H1 (cell line): ENCODE results near the gene LRP5. TPM values are rescaled to one million over a fixed set of nuclear protein-coding genes. Genes with fewer than 3 reads are reported as not detected.
A peak's percentile ranks its signal among the peaks of the same experiment; 100 is the strongest.

Experiments used
- CTCF ChIA-PET: fragments of 300-600 bp; sonication (Branson Sonifier 250); formaldehyde crosslinking; loops from one replicate; lab custom pipeline; 2021; ENCODE audit not compliant: partially characterized antibody; lab: Charles Lee
- POLR2A ChIA-PET: fragments of 300-600 bp; sonication (Branson Sonifier 250); formaldehyde crosslinking; loops from one replicate; lab custom pipeline; 2021; ENCODE audit warnings: inconsistent platforms; ENCODE audit not compliant: partially characterized antibody; lab: Charles Lee
- DNase-seq, 2 experiments: peaks; one replicate each; pipeline versions ENCODE4 v3.0.0 to v3.0.0-alpha.2; 2010 to 2022; ENCODE audit warnings: low spot score in 2 of 2, low read depth in 1 of 2, mixed read lengths in 1 of 2
- FAIRE-seq: peaks from 2 replicates; lab custom pipeline; 2011; peaks lifted over from hg19 to GRCh38; lab: Jason Lieb, UNC
- H2AFZ ChIP-seq: 2 replicates; pipeline ENCODE4 v1.8.1; 2012; ENCODE audit warnings: low read length, inconsistent platforms
- H2AK5ac ChIP-seq: 2 replicates; pipeline ENCODE4 v1.6.1; 2013; ENCODE audit warnings: low read depth, low read length
- H2BK120ac ChIP-seq: replicated peaks from 2 replicates; pipeline ENCODE3; 2013; ENCODE audit warnings: low read depth, low read length, inconsistent platforms
- H2BK12ac ChIP-seq: 2 replicates; pipeline ENCODE4 v1.6.1; 2013; ENCODE audit warnings: low read depth, low read length
- H2BK15ac ChIP-seq: 2 replicates; pipeline ENCODE4 v1.6.1; 2013; ENCODE audit warnings: low read length
- H2BK20ac ChIP-seq: 2 replicates; pipeline ENCODE4 v1.6.1; 2013; ENCODE audit warnings: low read length
- H2BK5ac ChIP-seq: 2 replicates; pipeline ENCODE4 v1.6.1; 2013; ENCODE audit warnings: low read depth, low read length
- H3K14ac ChIP-seq: 2 replicates; pipeline ENCODE4 v1.6.1; 2013; ENCODE audit warnings: inconsistent platforms; ENCODE audit not compliant: insufficient read length
- H3K18ac ChIP-seq: 2 replicates; pipeline ENCODE4 v1.6.1; 2013; ENCODE audit warnings: low read length; ENCODE audit errors: extremely low read depth
- H3K23ac ChIP-seq: 2 replicates; pipeline ENCODE4 v1.6.1; 2013; ENCODE audit warnings: inconsistent platforms; ENCODE audit not compliant: insufficient read length
- H3K23me2 ChIP-seq: 2 replicates; pipeline ENCODE4 v1.6.1; 2013; ENCODE audit warnings: low read depth, low read length
- H3K27ac ChIP-seq: 2 replicates; pipeline ENCODE4 v1.6.1; 2011; ENCODE audit warnings: low read depth, low read length, inconsistent platforms
- H3K27me3 ChIP-seq, 4 experiments: replicated peaks in 1 of 4; 1 replicate in 1 of 4; 2 replicates in 3 of 4; pipeline versions ENCODE4 v1.6.1 to v1.8.1; 2011 to 2013; ENCODE audit warnings: low read length in 3 of 4, mild to moderate bottlenecking in 3 of 4, inconsistent platforms in 2 of 4, mixed read lengths in 2 of 4, moderate library complexity in 1 of 4; ENCODE audit not compliant: control insufficient read depth in 3 of 4, insufficient read depth in 3 of 4; ENCODE audit errors: extremely low read depth in 1 of 4
- H3K36me3 ChIP-seq, 4 experiments: 2 replicates each; pipeline versions ENCODE4 v1.6.1 to v1.8.1; 2011 to 2013; ENCODE audit warnings: mild to moderate bottlenecking in 4 of 4, low read length in 3 of 4, moderate library complexity in 2 of 4, control low read depth in 1 of 4, inconsistent platforms in 1 of 4; ENCODE audit not compliant: insufficient read depth in 4 of 4, control insufficient read depth in 2 of 4
- H3K4ac ChIP-seq: replicated peaks from 2 replicates; pipeline ENCODE3; 2013; ENCODE audit warnings: low read length, low read depth, mixed read lengths, inconsistent platforms; ENCODE audit not compliant: insufficient read length
- H3K4me1 ChIP-seq, 4 experiments: replicated peaks in 1 of 4; 1 replicate in 1 of 4; 2 replicates in 3 of 4; pipeline versions ENCODE4 v1.6.1 to v1.8.1; 2011 to 2013; ENCODE audit warnings: low read length in 3 of 4, inconsistent platforms in 2 of 4, mixed read lengths in 1 of 4; ENCODE audit not compliant: insufficient read depth in 4 of 4, control insufficient read depth in 3 of 4
- H3K4me2 ChIP-seq, 2 experiments: 2 replicates each; pipeline versions ENCODE4 v1.6.1 to v1.8.1; 2011 to 2013; ENCODE audit warnings: low read depth in 2 of 2, low read length in 2 of 2, control low read depth in 1 of 2, inconsistent platforms in 1 of 2, mild to moderate bottlenecking in 1 of 2; ENCODE audit not compliant: insufficient read depth in 1 of 2
- H3K4me3 ChIP-seq, 4 experiments: fragments of 200-600, 300-600 bp in 1 of 4; sonication (generic), shearing (Covaris generic), sonication (Bioruptor Twin) in 1 of 4; 2 replicates each; pipeline versions ENCODE4 v1.5.1 to v1.8.1; 2011 to 2016; ENCODE audit warnings: low read length in 4 of 4, low read depth in 3 of 4, control low read depth in 2 of 4, inconsistent platforms in 2 of 4, mild to moderate bottlenecking in 2 of 4, mixed read lengths in 1 of 4, moderate library complexity in 1 of 4; ENCODE audit not compliant: insufficient read depth in 2 of 4; ENCODE audit errors: extremely low read depth in 1 of 4
- H3K56ac ChIP-seq: replicated peaks from 2 replicates; pipeline ENCODE3; 2013; ENCODE audit warnings: low read depth, mild to moderate bottlenecking, mixed read lengths, low read length, inconsistent platforms; ENCODE audit not compliant: insufficient read length
- H3K79me1 ChIP-seq: 2 replicates; pipeline ENCODE4 v1.6.1; 2013; ENCODE audit warnings: low read depth, low read length, control low read depth
- H3K79me2 ChIP-seq, 2 experiments: 2 replicates each; pipeline versions ENCODE4 v1.6.1 to v1.8.1; 2012 to 2013; ENCODE audit warnings: low read length in 2 of 2, mild to moderate bottlenecking in 2 of 2, inconsistent platforms in 1 of 2; ENCODE audit not compliant: insufficient read depth in 2 of 2, control insufficient read depth in 1 of 2
- H3K9ac ChIP-seq, 4 experiments: replicated peaks in 1 of 4; 1 replicate in 1 of 4; 2 replicates in 3 of 4; pipeline versions ENCODE4 v1.6.1 to v1.8.1; 2011 to 2013; ENCODE audit warnings: low read depth in 3 of 4, low read length in 3 of 4, control low read depth in 2 of 4, mild to moderate bottlenecking in 2 of 4, moderate library complexity in 2 of 4, inconsistent platforms in 1 of 4; ENCODE audit errors: extremely low read depth in 1 of 4
- H3K9me3 ChIP-seq, 2 experiments: 2 replicates each; pipeline versions ENCODE4 v1.6.1 to v1.8.1; 2012 to 2013; ENCODE audit warnings: mild to moderate bottlenecking in 2 of 2, moderate library complexity in 2 of 2, control low read depth in 1 of 2, inconsistent platforms in 1 of 2, low read depth in 1 of 2, low read length in 1 of 2, mixed read lengths in 1 of 2; ENCODE audit not compliant: insufficient read depth in 2 of 2
- H4K20me1 ChIP-seq, 2 experiments: replicated peaks in 1 of 2; 2 replicates each; pipeline versions ENCODE3 to v1.8.1; 2011 to 2013; ENCODE audit warnings: inconsistent platforms in 2 of 2, low read length in 2 of 2, mild to moderate bottlenecking in 1 of 2; ENCODE audit not compliant: insufficient read depth in 2 of 2, control insufficient read depth in 1 of 2
- H4K5ac ChIP-seq: 2 replicates; pipeline ENCODE4 v1.6.1; 2013; ENCODE audit warnings: low read length, low read depth, mixed read lengths, inconsistent platforms; ENCODE audit not compliant: insufficient read length
- H4K8ac ChIP-seq: 2 replicates; pipeline ENCODE4 v1.8.0; 2013; ENCODE audit warnings: mild to moderate bottlenecking, moderate library complexity, low read length, inconsistent platforms; ENCODE audit not compliant: insufficient read depth; ENCODE audit errors: extremely low read depth
- H4K91ac ChIP-seq: replicated peaks from 2 replicates; pipeline ENCODE3; 2013; ENCODE audit warnings: low read length, mixed read lengths, inconsistent platforms; ENCODE audit not compliant: insufficient read length
- CTBP2 ChIP-seq: IDR thresholded peaks from 2 replicates; pipeline ENCODE4 v1.7.0; 2011; ENCODE audit warnings: borderline replicate concordance, mild to moderate bottlenecking, moderate library complexity, mixed read lengths, low read length; ENCODE audit not compliant: insufficient read depth, insufficient read length
- WGBS, 2 experiments: shearing (Covaris generic) in 1 of 2; methylation state at CpG; one replicate each; pipeline versions ENCODE4 v1.1.6 to v1.1.7; 2013 to 2015; ENCODE audit warnings: low lambda C conversion rate in 2 of 2, mixed read lengths in 2 of 2, inconsistent platforms in 1 of 2, low coverage in 1 of 2, missing lambda C conversion rate in 1 of 2; ENCODE audit not compliant: insufficient replicate concordance in 2 of 2, insufficient coverage in 1 of 2, insufficient read length in 1 of 2; ENCODE audit errors: extremely low coverage in 1 of 2, missing lambda C conversion rate in 1 of 2; 5-methylcytosine and 5-hydroxymethylcytosine counted together
- polyA plus RNA-seq, 7 experiments: library from polyadenylated mRNA; depleted of rRNA in 3 of 7; stranded (reverse) in 5 of 7; unstranded in 2 of 7; fragments of >200 nt in 5 of 7; fragments of 200-250 nt in 2 of 7; gene quantifications; 1 replicate in 5 of 7; 2 replicates in 1 of 7; 4 replicates in 1 of 7; pipeline versions ENCODE4 v1.2.1 to v1.2.3, GENCODE V29; 2011 to 2013; ENCODE audit warnings: missing spikeins in 2 of 7, mixed read lengths in 2 of 7
- total RNA-seq: library from RNA; stranded (reverse); fragmentation: NEBNext Ultra II Directional; extraction: Animal tissue kit (Norgen Biotek cat#: 25700); gene quantifications from 2 replicates; pipeline ENCODE4 v1.2.1, GENCODE V29; 2021
- TF ChIP-seq, protein P1 (sequence below), 3 experiments: IDR thresholded peaks; 1 replicate in 2 of 3; 2 replicates in 1 of 3; pipeline versions ENCODE4 v1.5.1 to v1.6.1; 2011; ENCODE audit warnings: low read length in 3 of 3, mild to moderate bottlenecking in 3 of 3, inconsistent platforms in 2 of 3, low read depth in 1 of 3, moderate library complexity in 1 of 3; ENCODE audit not compliant: insufficient read depth in 1 of 3; ENCODE audit errors: control extremely low read depth in 1 of 3

The LRP5 gene
- total and polyA plus RNA-seq, 2 of the 8 experiments (the other 6 are each of a cell fraction or from before 2014, with no cell fraction given), result 19.0 to 38.9 TPM

GRCh38 chr11:68351450-68352275 lies 39.3 kb downstream of the LRP5 start:
- H3K9me3 ChIP-seq, result no peaks in the 10 kb centered on the region; a peak in 1 of 4 replicates
- peaks cover 0 to 9% of the 10 kb centered on the region in 2 experiments; a peak in 2 of 4 replicates for H3K79me2 ChIP-seq
- no peak overlapping the region for H3K4me2 ChIP-seq
- H2BK20ac ChIP-seq, result no peak overlapping the region
- H2BK15ac ChIP-seq, result no peak overlapping the region
- CTCF ChIA-PET, result interaction anchor here (0.6 to 2.6 kb wide), 9 partner anchors 9 to 149 kb away, joined by 3 to 9 read pairs (median 4); no protein-coding TSS in a partner anchor
- H4K91ac ChIP-seq, result no peak overlapping the region
- no peak overlapping the region for H3K14ac ChIP-seq
- no peak overlapping the region for H3K18ac ChIP-seq
- peak overlapping the region; percentile 61; the same call in 1 of the 2 replicates for H2AK5ac ChIP-seq
- H3K23me2 ChIP-seq, result peaks cover 6% of the 10 kb centered on the region; the same call in 1 of the 2 replicates
- no peak overlapping the region for H2BK12ac ChIP-seq
- peaks cover 3 to 10% of the 10 kb centered on the region in 2 experiments for H4K20me1 ChIP-seq
- no peak overlapping the region; the same call in 1 of the 2 replicates for H2BK5ac ChIP-seq
- FAIRE-seq, result no peak
- no peak overlapping the region for H3K56ac ChIP-seq
- POLR2A ChIA-PET, result interaction anchor here (1.1 to 1.7 kb wide), 5 partner anchors 9 to 30 kb away, joined by 3 to 4 read pairs (median 3); no protein-coding TSS in a partner anchor
- H3K9ac ChIP-seq, result no peak overlapping the region
- no peak overlapping the region for H4K5ac ChIP-seq
- no peak overlapping the region for H3K23ac ChIP-seq
- no peak overlapping the region for H3K4me3 ChIP-seq
- 94% methylated on average over 28 of the region's 32 CpGs; no CpG with 5 or more reads in 1 of the 2 experiments for WGBS, 2 experiments
- no peak for DNase-seq
- no peak overlapping the region for H3K27ac ChIP-seq
- H3K4ac ChIP-seq, result no peak overlapping the region
- no peak overlapping the region for H2AFZ ChIP-seq
- peaks cover 0 to 4% (median 0%) of the 10 kb centered on the region in 4 experiments; a peak in 1 of 8 replicates for H3K36me3 ChIP-seq
- H4K8ac ChIP-seq, result no peak overlapping the region
- H3K27me3 ChIP-seq, result no peaks in the 10 kb centered on the region
- peaks cover 0 to 13% (median 7%) of the 10 kb centered on the region in 4 experiments; a peak in 6 of 7 replicates for H3K4me1 ChIP-seq
- TF ChIP-seq, protein P1, sequence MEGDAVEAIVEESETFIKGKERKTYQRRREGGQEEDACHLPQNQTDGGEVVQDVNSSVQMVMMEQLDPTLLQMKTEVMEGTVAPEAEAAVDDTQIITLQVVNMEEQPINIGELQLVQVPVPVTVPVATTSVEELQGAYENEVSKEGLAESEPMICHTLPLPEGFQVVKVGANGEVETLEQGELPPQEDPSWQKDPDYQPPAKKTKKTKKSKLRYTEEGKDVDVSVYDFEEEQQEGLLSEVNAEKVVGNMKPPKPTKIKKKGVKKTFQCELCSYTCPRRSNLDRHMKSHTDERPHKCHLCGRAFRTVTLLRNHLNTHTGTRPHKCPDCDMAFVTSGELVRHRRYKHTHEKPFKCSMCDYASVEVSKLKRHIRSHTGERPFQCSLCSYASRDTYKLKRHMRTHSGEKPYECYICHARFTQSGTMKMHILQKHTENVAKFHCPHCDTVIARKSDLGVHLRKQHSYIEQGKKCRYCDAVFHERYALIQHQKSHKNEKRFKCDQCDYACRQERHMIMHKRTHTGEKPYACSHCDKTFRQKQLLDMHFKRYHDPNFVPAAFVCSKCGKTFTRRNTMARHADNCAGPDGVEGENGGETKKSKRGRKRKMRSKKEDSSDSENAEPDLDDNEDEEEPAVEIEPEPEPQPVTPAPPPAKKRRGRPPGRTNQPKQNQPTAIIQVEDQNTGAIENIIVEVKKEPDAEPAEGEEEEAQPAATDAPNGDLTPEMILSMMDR (IDR thresholded peaks at IDR 0.05; ENCODE audit: control extremely low read depth in 1 of 3, insufficient read depth in 1 of 3, low read depth in 1 of 3, low read length in 3 of 3), result peak in 1 of 3 experiments; percentile 45; a peak in 1 of 4 replicates
- TF ChIP-seq CTBP2, result no peak
- TF ChIP-seq, all 59 proteins: peak for 1
- H3K79me1 ChIP-seq, result peaks cover 11% of the 10 kb centered on the region
- no peak overlapping the region for H2BK120ac ChIP-seq
